LNCAP (cell line): ENCODE measurements around the gene SERPINA5.

ENCODE experiments used
- TF ChIP-seq, protein P1 (sequence below): fragments of 450-650 bp; IDR thresholded peaks from 2 replicates; pipeline ENCODE4 v1.5.1; 2017; ENCODE audit warnings: mild to moderate bottlenecking

The SERPINA5 gene

DNA sequence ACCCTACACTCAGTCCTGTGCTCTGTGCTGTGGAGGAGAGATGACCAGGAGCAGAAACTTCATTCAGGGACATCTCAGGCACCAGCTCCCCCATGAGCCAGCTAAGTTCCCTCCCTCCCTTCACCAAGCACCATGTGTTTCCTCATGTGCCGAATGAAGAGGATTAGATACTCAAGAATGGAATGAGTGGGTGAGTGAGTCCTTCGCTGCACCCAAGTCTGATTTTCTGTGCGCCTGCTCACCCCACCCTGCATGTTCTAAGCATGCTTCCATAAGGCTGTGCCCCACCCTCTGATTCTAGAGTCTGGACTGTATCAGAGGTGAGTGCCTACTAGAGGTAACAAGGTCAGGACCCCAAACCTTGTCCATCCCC, 12.1 kb downstream of the SERPINA5 start:
- TF ChIP-seq, protein P1, sequence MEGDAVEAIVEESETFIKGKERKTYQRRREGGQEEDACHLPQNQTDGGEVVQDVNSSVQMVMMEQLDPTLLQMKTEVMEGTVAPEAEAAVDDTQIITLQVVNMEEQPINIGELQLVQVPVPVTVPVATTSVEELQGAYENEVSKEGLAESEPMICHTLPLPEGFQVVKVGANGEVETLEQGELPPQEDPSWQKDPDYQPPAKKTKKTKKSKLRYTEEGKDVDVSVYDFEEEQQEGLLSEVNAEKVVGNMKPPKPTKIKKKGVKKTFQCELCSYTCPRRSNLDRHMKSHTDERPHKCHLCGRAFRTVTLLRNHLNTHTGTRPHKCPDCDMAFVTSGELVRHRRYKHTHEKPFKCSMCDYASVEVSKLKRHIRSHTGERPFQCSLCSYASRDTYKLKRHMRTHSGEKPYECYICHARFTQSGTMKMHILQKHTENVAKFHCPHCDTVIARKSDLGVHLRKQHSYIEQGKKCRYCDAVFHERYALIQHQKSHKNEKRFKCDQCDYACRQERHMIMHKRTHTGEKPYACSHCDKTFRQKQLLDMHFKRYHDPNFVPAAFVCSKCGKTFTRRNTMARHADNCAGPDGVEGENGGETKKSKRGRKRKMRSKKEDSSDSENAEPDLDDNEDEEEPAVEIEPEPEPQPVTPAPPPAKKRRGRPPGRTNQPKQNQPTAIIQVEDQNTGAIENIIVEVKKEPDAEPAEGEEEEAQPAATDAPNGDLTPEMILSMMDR, result no peak

DNA sequence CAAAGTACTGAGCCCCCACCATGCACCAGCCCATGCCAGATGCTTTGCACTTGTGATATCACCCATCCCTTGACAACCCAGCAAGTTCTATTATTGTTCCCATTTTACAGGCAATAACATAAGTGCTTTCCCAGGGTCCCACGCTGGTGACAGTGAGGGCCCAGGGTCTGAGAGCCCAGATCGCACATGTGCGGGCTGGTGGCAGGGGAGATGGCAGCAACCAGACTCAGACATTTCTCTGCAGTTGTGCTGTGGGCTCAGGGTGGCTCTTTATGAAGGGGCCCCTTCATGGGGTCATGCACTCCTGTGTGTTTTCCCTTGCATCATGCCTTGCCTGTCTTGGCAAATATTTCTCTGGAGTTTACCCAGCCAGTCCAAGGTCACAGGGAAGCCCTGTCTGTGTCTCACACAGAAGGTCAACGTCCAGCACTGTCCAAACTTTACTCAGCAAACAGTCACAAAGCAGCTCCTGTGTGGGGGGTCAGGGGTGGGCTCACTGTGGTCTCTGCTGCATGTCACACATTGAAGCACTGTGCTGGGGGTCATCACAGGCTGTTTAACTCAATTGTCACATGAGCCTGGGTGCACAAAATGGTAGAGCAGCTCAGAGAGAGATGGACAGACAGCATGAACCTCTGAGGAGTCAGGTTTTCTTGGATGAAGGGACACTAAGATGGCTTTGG, 12.7 kb downstream of the SERPINA5 start:
- TF ChIP-seq, protein P1, result no peak

DNA sequence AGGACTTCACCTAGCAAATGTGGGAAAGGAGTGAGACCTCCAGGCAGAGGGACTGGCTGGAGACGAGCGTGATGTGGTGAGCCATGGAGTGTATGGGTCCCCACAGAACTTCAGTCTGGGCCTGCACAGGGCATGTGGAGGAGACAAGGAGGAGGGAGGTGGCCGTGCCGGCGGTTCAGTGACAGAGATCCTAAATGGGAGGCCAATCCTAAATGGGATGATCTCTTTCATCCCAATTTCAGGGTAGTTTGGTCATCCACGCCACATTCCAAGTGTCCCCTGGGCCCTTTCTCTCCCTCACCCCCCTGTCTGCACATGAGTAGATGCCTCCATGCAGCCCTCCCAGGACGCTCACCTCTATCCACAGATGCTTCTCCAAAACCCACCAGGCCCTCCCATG, 13.2 kb downstream of the SERPINA5 start:
- TF ChIP-seq, protein P1, result no peak

DNA sequence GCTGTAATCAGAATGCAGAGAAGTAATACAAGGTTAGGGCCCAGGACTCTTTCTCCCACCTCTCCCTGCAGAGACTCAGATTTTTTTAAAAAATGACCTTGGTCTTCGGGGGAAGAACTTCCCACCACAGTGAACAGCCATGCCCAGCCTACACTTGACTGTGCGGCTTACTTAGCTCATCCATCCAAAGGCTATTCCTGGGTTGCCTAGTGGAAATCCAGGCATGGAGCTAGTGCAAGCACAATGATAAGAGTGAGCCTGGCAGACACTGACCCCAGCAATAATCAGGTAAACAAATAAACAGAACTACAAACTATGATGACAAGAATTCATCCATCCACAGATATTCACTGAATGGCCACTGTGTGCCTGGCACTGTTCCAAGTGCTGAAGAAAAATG, 14.7 kb downstream of the SERPINA5 start:
- TF ChIP-seq, protein P1, result no peak

DNA sequence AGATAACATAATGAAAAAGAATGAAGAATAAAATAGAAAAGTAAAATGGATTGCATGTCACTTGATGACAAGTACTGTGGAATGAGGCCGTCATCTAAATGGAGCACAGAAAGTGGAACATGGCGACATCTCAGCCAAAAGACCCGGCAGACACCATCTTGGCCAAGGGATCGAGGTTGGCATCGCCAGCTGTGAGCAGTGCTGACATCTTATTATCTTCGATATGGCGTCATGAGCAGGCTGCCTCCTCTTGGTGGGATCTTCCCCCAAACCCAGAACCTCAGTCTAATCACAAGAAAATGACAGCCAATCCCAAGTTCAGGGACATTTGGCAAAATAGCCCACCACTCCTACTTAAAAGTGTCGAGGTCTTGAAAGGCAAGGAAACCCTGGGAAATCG, 15.1 kb downstream of the SERPINA5 start:
- TF ChIP-seq, protein P1, result no peak

DNA sequence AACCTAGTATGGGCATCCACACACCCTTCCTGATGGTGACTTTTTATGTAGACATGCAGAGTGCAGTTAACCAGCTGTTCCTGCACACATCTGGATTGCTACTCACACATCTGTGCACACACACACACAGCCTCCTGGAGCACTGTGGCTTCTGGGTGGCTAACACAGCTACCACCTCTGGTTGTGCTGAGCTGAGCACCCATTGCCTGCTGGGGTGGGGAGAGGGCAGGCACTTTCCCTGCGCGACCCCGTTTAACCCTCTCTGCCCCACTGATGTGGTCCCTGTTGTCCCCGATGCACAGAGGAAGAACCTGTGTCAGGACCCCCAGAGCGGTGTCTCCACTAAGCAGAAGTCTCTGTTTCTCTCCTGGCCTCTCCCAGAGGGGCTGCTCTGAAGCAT, 16.6 kb downstream of the SERPINA5 start:
- TF ChIP-seq, protein P1, result no peak

DNA sequence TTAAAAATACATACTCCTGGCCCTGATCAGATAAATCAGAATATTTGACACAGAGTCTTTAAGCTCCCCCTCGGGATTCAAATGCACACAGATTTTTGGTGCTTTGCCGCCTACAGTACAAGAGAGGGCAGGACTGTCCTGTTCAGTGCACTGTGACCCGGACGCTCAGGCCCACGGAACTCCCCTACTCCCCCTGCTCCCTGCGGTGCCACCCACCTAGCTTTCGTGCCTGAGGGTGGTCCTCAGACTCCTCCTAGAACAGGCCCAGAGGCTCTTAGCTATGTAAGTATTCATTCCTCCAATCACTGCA, 17.2 kb downstream of the SERPINA5 start:
- TF ChIP-seq, protein P1, result no peak
